ENCODE data around the gene HARBI1.

GRCh38 chr11:46663277-46663940 is 46.4 kb upstream of the HARBI1 start:
- TF ChIP-seq CTCF (conservative IDR thresholded peaks at IDR 0.05 in 1 of 2, IDR thresholded peaks at IDR 0.05 in 1 of 2; ENCODE audit: low read depth in 1 of 2, low read length in 2 of 2), result no peak
- TF ChIP-seq EZH2 (IDR thresholded peaks at IDR 0.05; ENCODE audit: low read length, missing control alignments), result no peak
